GM21786 (cell line): ENCODE results near the gene MVB12A.

Source experiments
- ATAC-seq: cut with Tn5 transposase; IDR thresholded peaks from one replicate; pipeline ENCODE4 v1.9.1; 2021; ENCODE audit not compliant: unreplicated experiment

Gene MVB12A

DNA sequence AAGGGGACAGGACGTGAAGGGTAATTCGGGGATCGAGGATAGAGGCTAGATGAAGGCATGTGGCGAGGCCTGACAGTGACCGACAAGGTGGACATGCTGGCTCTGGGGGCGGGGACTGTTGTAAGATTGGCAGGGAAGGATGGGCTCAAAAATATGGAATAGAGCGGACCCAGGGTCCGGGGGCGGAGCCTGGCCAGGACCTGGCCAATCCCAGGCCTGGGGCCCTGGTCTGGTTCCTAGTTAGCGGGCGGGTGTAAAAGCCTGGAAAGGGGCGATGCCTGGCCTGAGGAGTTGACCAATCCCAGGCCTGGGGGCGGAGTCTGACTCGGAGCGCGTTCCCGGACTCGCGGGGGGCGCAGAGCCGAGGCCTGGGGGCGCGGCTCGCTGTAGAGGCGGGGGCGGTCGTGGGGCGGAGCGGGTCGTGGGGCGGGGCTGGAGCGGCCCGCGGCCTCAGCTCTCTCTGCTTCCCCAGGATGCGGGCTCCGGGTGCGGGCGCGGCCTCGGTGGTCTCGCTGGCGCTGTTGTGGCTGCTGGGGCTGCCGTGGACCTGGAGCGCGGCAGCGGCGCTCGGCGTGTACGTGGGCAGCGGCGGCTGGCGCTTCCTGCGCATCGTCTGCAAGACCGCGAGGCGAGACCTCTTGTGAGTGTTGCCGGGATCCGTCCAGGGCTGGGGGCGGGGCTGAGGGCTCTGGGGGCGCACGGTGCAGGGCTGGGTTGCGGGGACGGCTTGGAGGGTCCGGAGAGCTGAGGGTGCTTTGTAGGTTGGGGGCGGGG, 50.4 kb downstream of the MVB12A start, which contains the start of gene SLC27A1:
TSS of gene SLC27A1 (plus strand) at position 457 of the 774 bp plus-strand sequence. CDS start at position 474, 17 bp downstream.
- peak; percentile 67 for ATAC-seq

DNA sequence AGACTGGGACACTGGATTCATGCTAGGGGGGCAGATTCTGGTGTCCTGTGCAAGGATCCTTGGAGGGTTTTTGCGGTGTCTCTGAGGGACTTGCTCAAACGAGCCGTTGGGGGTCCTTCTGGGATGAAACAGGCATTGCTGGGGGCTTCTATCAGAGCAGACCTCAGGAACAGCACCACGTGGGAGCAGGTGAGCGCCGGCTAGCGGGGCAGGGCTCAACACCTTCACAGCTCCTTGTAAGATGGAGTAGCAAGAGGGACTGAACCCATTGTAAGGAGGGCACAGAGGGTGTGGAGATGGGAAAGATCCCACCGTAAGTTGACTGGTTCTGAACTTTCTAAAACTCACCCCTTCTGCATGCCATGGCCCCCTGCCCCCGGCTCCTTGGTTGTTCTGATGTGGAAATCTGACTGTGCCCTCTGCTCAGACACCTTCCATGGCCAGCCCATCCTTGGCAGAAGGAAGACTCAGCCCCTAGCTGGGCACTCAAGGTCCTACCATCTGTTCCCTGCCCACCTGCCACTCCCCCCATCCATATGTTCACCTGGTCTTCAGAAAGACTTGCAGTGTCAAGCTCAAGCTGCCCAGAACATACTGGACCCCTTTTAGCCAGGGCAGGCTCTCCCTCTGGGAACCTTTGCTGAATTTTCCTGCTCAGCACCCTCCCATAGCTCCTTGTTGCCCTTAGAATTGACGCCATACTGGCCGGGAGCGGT, 51.7 kb downstream of the MVB12A start:
- ATAC-seq = no peak

DNA sequence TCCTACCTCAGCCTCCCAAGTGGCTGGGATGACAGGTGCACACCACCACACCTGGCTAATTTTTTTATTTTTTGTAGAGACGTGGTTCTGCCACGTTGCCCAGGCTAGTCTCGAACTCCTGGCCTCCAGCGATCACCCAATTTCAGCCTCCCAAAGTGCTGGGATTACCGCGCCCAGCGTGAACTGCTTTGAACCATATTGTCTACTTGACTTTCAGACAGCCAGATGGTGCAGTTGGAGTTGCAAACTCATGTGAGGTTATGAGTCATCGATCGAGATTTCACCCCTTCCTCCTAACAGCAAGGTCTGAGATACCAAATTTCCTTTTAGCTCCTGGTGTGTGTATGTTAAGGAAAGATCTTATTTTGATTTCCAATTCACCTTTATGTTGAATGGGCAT, 53.2 kb downstream of the MVB12A start:
- ATAC-seq = no peak
